Stomach (tissue), 4 donors: ENCODE results near the gene GNA15.

Experiments used
- CTCF ChIP-seq, 7 experiments: fragments of 450-650 bp in 4 of 7; fragments of 200-600 bp in 3 of 7; sonication (generic) in 3 of 7; IDR thresholded peaks; one replicate each; pipeline ENCODE4 v1.5.1; 2016 to 2019; ENCODE audit warnings: antibody characterized with exemption in 7 of 7, control low read depth in 2 of 7, mild to moderate bottlenecking in 1 of 7
- EP300 ChIP-seq: sonication (generic); formaldehyde crosslinking; IDR thresholded peaks from one replicate; pipeline ENCODE4 v1.6.1; 2017; ENCODE audit warnings: antibody characterized with exemption
- POLR2A ChIP-seq, 4 donors: fragments of 450-650 bp; IDR thresholded peaks; one replicate each; pipeline ENCODE4 v1.6.1; 2016; ENCODE audit warnings: antibody characterized with exemption in 4 of 4, control low read depth in 2 of 4, mild to moderate bottlenecking in 1 of 4, moderate library complexity in 1 of 4

DNA sequence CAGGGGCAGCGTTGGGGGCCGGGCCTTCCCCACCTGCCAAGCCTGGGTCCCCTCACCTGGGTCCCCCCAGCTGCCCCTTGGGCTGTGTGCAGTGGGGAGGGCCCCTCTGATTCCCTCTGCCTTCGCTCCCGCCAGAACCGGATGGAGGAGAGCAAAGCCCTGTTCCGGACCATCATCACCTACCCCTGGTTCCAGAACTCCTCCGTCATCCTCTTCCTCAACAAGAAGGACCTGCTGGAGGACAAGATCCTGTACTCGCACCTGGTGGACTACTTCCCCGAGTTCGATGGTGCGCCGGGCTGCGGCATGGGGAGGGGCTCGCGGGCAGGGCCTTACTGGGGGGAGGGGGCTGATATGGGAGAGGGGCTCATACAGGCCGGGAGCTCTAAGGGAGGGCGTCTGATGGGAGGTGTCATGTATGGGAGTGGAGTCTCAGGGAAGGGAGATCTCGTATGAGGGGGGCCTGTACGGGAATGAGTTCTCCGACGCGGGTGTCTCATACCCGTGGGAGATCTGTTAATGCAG is 16.7 kb upstream of the GNA15 start:
- TF ChIP-seq CTCF (IDR thresholded peaks at IDR 0.05), result no peak
- TF ChIP-seq POLR2A (IDR thresholded peaks at IDR 0.05), result no peak
- TF ChIP-seq EP300, result no peak
